ENCODE measurements around the gene GLT6D1.

GLT6D1 gene

DNA sequence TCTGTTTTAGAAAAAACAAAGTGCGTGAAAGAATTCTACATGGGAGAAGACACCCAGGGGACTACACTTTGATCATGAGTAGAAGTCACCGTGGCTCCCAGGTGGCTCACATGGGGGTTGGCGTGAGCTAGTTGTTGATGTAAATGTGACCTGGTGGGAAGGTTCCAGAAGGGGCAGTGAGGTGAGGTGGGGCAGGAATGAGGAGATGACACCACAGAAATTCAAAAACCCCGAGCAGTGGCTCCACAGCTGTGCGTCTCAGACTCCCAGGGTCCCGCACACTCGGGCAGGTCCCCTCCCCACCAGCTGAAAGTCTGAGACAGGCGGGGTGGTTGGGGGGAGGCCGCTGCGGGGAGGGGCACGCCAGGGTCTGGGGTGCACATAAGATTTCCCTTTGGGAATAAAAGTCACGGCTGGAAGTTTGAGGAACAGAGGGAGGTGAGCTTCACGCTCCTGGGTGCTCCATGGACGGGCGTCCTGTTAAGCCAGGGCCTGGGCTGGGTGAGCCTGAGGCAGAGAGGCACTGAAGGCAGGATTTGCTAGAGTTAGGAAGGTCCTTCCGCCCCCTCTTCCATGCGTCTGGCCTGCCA is 29.9 kb downstream of the GLT6D1 start:
- in situ Hi-C loops (cut with MboI; ENCODE audit: low sequenced_read_pairs) = no loop called here

DNA sequence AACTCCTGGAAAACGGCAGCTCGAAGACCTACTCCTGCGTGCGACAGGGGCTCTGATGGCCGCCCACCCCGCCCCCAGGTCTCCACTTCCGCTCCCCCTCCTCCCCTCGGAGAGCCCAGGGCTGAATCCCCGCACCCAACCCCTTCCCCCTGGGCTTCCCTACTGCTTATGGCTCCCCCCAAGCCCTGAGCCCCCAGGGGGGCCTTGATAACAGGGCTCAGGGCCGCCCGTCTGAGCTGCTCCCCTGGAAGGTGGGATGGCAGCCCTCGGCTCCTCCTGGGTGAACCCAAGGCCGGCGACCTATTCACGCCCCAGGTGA is 30.4 kb downstream of the GLT6D1 start:
- in situ Hi-C loops (cut with MboI; ENCODE audit: low sequenced_read_pairs) = no loop called here

DNA sequence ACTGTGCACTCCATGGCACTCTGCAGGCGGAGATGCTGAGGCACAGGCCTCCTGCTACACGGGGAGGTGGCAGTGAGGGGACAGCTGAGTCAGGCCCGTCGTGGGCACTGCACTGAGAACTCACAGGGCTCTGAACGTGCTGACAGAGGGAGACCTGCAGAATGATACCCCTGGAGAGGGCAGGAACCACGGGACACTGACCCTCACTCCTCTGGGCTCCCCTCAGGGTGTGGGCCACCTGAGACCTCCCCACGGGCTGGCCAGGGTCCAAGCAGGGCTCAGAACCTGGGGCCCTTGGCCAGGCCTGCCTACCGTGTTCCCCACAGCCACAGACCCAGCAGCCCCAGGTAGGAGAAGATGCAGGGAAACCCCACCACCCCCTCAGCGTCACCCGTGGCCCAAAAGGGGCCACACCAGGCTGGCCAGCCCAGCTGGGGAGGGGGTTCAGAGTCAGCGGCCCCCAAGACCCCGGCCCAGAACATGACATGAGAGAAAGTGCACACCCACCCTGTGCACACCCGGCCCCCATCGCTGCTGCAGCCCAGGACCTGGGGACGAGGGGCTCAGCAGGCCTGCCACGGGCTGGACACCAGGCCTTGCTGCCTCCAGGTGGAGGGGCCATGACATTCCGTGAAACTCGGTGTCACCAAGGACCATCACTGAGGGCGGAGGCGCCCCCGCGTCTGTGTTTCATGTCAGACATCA is 30.9 kb downstream of the GLT6D1 start:
- in situ Hi-C loops (cut with MboI; ENCODE audit: low sequenced_read_pairs) = no loop called here

DNA sequence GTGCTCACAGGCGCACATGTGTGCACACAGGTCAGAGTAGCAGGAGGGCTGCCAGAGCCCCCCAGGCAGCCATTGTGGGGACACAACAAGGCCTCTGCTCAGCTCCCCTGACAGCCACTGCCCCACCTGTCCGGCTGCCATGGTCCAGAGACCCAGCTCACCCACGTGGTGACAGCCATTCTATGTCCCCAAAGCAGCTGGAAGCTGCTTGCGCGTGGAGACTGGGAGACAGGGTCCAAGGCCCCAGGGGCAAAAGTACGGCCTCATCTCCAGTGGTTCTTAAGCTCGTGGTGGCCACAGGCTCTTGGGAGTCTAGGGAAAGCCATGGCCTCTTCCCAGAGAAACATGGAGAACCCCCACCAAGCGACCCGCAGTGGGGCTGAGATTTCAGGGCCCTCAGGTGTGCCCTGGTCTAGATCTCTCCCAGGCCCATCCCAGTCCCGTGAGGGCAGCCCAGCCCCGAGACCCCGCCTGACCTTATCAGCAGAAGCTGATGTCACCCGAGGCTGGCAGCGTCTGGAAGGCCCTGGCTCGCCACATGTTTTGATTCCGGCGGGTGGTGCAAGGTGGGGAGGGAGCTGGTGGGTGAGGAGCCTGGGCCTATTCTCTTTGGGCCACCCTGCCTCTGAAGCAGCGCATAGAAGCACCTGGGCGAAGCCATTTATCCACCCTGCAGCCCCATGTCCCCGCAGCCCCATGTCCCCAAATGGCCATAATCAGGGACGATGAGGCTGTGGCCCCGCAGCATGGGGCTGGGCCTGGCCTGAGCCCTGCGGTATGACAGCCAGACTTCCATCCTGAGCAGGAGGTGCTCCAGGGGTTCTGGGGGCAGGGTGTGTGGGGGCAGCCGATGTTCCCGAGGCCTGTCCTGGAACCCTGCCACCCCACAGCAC is 31.7 kb downstream of the GLT6D1 start:
- in situ Hi-C loops (cut with MboI; ENCODE audit: low sequenced_read_pairs) = no loop called here

DNA sequence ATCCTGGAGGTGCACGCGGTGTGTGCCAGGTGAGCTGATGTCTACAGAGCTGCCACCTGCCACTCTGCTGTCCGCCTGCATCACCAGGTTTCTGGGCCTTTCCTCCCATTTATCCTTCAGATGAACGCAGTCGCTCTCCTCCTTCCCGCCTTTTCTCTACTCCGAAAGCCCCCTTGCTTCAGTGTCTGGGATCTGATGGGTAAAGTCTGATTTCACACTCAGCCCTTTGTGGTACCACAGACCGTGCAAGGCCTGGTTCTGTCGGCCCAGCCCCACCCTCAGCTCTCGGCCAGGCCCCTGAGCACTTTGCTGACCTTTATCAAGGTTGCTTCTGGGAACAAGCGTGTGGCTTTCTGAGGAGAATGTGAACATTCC is 32.5 kb downstream of the GLT6D1 start:
- in situ Hi-C loops (cut with MboI; ENCODE audit: low sequenced_read_pairs) = no loop called here

DNA sequence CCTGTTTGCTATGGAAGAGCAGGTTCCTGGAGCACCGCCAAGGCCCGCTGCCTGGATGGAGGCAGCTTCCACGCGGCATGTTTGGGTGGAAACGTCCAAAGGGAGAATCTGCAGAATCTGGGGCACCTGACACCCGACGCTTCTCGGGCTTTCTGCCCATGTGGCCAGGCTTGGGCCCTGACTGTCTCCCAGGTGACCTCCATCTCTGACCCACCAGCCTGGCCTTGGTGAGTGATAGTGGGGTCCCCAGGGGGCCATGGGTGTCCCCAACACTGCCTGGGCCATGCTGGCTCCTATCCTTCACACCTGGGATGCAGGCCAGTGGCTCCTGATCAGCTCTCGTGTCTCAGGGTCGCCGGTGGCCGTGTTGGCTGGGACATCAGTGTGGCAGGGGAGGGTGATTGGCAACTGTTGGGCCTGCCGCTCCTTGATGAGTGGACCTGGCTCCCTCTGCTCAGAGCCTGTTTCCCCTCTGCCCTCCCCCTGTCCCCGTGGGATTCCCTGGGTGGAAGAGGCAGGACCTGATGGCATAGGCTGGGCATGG is 34.0 kb downstream of the GLT6D1 start:
- in situ Hi-C loops (cut with MboI; ENCODE audit: low sequenced_read_pairs) = no loop called here

DNA sequence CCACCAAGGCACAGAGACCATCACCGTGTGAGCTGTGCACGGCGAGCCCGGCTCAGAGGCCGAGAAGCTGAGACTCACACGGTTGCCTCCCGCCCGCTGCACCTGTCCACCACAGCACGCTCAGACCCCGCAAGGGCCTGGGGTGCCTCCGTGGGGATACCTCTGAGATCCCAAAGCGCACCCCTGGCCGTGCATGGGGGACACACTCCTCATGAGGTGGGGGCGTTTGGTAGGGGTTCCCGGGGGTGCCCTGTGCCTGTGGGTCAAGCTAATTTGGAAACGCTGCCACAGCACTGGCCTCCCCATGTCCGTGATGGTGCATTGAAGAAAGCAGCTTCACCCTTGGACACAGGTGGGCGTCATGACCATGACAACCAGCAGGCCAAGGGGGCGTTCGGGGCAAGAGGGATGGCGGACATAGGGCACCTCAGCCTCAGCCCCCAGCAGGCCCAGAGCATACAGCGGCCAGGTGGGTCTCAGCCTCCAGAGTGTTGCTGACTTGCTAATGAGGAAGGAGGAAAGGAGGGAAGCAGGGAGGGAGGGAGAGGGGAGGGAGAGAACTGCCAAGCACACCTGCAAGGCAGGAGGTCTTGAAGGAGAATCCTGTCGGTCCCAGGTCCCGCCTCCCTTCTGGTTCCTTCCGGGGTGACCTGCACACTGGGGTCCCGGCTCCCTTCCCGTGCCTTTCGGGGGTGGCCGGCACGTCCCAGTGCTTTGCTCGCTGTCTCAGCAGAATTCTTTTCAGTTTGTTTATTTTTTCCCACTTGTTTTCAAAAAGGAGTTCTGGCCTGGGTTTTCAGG is 34.7 kb downstream of the GLT6D1 start:
- in situ Hi-C loops (cut with MboI; ENCODE audit: low sequenced_read_pairs) = no loop called here

DNA sequence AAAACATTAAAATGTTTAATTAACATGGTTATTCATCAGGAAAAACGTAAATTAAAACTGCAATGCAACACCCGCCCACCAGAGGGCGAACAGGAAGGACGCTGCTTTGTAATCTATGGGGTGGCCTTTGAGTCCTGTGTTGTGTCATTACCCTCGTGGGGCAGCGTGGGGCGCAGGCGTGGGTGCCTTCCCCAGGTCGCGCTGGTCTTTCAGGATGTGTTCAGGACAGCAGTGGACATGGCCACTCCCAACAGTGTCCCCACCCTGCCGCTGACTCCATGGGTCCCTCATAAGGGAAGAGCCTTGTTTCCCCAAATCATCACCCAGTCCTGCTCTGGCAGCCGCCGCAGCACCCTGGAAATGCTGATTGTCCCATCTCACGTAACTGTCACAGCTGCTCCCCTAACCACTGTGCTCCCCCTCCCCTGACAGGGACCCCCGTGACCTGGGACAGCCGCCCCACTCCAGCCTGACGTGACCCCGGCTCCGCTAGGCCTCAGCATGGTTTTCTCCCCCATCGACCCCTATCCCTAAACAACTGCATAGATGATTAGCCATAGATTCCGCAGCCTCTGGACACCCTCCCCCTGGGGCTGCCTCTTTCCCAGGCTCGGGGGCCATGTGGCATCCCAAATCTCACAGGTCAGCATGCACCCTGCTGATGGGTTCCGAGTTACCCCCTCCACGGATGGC is 36.4 kb downstream of the GLT6D1 start:
- in situ Hi-C loops (cut with MboI; ENCODE audit: low sequenced_read_pairs) = no loop called here

DNA sequence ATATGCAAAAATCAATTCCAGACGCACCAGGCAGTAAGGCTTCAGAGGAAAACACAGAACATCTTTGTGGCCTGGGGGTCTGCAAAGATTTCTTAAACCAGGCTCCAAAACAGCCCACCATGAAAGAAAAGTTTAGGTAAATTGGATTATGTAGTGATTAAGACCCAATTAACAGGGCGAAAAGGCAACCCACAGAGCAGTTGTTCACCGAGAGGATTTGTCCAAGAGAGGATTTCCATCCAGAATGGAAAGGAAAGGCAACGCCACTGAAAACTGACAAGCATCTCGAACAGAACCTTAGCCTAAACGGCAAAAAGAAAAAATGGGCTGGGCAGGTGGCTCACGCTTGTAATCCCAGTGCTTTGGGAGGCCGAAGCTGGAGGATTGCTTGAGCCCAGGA is 37.4 kb downstream of the GLT6D1 start:
- in situ Hi-C loops (cut with MboI; ENCODE audit: low sequenced_read_pairs) = no loop called here

DNA sequence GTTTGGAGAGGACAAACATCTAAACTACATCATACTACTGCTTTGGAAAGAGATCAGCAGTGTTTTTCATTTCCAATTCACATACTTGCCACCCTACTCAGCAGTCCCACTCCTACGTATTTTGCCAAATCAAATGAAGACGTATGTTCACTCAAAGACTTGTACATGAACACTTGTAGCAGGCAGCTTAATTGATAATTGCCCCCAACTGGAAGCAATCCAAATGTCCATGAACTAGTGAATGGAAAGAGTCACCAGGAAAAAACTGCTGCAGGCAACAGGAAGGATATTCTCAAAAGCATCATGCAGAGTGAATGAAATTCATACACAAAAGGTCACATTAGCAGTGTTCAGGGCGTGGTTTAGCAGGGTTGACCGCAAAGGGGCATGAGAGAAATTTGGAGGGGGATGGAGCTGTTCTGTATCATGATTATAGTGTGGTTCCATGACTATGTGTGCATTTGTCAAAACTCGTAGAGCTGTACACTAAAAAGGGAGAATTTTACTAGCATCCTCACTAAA is 39.0 kb downstream of the GLT6D1 start:
- in situ Hi-C loops (cut with MboI; ENCODE audit: low sequenced_read_pairs) = no loop called here

DNA sequence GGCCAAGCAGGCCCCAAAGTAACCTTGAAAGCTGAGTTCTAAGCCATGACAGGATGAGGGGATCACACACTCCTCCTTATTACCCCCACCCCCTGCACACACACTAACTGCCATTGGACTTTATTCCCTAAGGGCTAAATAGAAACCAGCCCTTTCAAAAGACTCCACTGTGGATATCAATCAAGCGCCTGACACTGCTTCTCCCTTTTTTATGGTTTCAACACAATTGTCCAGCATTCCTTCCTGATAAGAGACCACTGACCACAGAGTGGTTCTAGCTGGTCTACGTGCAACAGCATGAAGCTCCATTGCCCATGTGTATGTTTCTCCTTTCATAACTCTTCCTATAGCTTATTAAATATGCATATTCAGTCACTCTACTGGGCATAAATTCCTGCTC is 43.1 kb downstream of the GLT6D1 start:
- in situ Hi-C loops (cut with MboI; ENCODE audit: low sequenced_read_pairs) = no loop called here

DNA sequence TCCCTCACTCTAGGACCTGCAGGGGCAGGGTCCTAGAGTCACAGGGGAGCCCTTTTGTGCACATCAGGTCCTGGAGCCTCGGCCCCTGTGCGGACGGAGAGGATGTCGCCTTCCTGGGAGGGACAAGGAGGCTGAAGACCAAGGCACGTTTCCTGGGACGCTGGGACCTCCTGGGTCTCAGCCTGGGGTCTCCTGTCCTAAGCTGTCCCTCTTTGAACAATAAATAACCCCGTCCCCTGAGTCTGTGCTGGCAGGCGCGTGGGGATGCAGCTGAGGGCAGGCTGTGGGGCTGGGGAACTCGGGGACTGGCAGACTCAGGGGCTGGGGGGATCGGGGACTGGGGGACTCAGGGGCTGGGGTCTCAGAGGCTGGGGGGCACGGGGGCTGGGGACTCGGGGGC is 46.7 kb downstream of the GLT6D1 start:
- in situ Hi-C loops (cut with MboI; ENCODE audit: low sequenced_read_pairs) = no loop called here

DNA sequence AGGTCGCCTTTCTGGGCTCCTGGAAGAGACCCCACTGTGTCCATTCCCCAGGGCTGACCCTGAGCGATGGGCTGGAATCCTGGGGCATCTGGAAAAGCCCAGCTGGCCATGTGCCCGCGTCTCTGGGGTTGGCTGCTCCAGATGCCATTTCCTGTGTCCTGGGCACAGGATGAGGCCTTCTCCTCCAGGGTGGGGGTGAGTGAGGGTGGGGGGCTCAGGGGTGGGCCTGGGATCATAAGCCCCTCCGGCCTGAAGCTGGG is 47.1 kb downstream of the GLT6D1 start:
- in situ Hi-C loops (cut with MboI; ENCODE audit: low sequenced_read_pairs) = no loop called here

DNA sequence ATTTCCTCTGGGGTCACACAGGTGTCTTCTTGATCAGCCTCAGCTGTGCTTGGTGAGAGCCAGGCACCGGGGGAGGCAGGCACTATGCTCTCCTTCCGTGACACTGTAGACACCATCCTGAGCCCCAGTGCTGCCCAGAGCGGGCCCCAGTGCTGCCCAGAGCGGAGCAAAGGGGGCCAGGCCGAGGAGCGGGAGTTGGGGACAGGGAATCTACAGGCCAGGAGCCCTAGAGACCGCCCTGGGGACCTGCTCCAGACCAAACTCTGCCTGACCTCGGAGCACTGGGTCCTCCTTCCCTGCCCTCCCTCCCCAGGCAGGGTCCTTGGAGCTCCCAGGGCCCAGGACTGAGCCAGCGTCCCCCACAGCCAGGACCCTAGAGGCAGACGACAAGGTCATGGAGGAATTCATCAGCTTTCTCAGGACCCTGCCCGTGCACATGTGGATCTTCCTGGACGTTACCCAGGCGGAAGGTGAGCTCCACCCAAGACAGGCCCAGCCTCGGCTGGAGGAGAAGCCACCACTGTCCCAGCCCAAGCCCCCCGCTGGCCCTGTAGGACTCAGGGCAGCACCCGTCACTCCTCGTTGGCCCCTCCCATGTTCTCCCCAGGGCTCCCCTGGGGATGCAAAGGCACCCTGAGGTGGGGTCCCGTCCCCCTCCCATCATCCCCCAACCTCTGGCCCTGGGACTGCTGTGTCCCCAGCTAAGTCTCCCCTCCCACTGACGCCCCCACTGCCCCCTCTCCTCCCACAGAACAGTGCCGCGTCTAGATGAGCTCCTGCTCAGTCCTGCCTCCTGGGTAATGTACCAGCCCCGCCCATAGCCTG is 47.6 kb downstream of the GLT6D1 start:
- in situ Hi-C loops (cut with MboI; ENCODE audit: low sequenced_read_pairs) = no loop called here

DNA sequence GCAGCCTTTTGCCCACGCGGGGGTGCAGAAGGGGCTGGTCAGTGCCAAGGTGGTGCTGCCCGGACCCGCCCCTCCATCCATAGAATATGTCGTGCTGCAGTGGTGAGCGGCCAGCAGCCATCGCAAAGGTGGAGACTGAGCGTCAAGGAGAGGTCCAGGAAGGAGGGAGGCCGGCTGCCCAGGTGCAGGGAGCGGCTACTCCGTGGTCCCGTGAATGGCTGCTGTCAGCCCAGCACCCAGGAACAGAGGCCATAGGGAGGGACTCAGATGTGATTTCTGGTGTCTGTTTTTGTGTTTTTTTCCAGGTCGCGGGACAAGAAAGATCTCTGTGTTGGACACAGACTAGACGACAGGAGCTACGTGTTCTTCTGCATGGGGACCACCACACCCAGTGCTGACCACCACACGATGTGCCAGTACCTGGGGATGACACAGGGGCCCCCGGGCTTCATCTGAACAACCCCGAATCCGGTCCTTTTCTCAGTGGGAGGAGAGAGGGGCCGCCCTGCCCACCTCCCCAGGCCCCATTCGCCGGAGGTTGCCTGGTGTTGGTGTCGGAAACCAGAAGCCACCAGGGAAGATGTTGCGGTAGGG is 48.8 kb downstream of the GLT6D1 start:
- in situ Hi-C loops (cut with MboI; ENCODE audit: low sequenced_read_pairs) = no loop called here

DNA sequence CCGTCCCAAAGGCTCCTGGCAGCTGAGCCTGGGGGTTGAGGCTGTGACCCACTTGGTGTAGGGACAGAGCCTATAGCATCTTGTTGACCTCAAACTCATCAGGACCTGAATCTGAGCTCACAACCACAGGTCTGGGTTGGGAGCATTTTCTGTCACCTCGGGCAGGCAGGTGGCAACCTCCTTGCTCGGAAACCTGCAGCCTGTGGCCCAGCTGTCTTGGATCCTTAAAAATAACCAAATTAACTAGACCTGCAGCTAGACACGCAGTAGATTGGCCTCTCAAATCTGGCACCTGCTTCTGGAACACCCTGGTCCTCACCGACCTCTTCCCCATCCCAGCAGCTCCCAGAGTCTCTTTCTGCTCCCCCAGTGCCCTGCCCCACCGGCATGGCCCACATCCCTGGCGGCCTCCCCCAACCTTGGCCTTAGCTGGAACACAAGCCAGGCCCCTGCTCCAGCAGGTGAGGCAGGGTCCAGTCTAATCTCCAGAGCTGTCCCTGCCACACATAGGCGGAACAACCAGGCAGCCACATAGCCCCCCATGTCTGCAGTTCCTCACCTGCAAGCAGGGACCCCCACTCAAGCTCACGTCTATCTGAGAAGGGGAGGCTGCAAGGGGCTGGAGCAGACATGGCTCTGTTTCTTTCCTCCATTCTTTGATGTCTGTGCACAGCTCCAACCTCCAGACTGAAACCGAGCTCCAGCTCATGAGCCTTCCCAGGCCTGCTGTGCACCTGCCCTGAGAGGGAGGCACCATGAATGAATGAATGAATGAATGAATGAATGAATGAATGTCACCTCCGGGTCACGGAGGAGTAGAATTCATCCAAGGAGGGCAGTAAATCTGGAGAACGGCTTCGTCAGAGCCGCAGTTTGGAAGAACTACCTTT is 49.5 kb downstream of the GLT6D1 start:
- in situ Hi-C loops (cut with MboI; ENCODE audit: low sequenced_read_pairs) = no loop called here

DNA sequence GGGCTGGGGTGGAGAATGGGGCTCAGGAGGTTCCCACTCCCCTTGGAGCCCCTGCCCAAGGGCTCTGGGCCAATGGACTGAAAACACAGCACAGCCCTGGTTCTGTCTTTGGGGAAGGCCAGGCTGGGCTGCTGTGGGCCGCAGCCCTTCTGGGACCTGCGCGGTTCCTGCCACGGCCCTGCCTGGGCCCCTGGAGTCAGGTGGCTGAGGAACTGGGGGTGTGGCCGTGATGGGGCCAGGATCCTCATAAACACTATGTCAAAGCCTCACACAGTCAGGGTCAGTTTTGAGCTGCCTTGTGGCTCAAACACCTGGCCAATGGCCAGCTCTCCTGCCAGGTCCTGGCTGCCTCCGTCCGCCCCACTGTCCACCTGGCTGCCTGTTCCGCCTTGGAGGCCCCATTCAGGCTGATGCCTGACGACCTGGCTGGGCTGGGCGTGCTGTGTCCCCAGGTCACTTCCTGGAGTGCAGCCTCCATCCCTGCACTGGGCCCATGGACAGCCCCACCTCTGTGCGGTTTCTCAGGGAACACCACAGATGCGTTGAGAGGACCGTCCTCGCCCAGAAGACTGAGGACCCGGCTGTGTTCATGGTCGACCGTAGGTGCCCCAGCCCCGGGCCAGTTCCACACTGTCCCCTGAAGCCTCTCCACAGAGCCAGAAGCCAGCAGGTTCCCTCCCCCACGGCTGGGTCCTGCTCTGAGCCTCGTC is 50.3 kb downstream of the GLT6D1 start:
- in situ Hi-C loops (cut with MboI; ENCODE audit: low sequenced_read_pairs) = no loop called here

DNA sequence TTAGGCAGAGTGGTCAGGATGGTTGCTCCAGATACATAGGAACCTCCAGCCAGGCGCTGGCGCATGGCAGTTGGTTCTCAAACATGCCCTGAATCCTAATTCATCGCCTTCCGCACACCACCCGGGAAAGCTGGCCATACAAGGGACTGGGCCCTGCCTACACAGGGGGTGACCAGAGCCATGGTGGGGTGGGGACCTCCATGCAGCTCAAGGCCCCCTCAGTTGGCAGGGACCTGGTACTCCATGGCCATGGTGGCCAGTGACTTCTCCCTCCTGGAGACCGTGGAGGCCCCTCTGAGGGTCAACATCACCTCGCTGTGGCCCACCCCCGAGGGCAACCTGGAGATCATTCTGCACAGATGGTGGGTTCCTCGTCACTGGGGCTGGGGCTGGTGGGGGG is 51.0 kb downstream of the GLT6D1 start:
- in situ Hi-C loops (cut with MboI; ENCODE audit: low sequenced_read_pairs) = no loop called here

Data from HL-60/S4 treated with phorbol 12-myristate 13-acetate at 8.2 ng/mL for 4 days and 3 days (cell line).